ENCODE data around the gene G6PC1.

- TF ChIP-seq CTCF (conservative IDR thresholded peaks at IDR 0.05; ENCODE audit: low read depth in 2 of 2) (no peak), EZH2 (IDR thresholded peaks at IDR 0.05; ENCODE audit: low read depth, unreplicated experiment) (no peak), EZH2phosphoT487 (IDR thresholded peaks at IDR 0.05; ENCODE audit: unreplicated experiment) (no peak), REST (IDR thresholded peaks at IDR 0.05; ENCODE audit: unreplicated experiment) (no peak), POLR2AphosphoS5 (IDR thresholded peaks at IDR 0.05; ENCODE audit: low read depth) (no peak), JUNB (IDR thresholded peaks at IDR 0.05; ENCODE audit: unreplicated experiment) (no peak), STAT1 (IDR thresholded peaks at IDR 0.05; ENCODE audit: unreplicated experiment) (no peak), CREB1 (CRISPR knock-in tag; IDR thresholded peaks at IDR 0.05; ENCODE audit: low read depth) (no peak), ETS1 (IDR thresholded peaks at IDR 0.05) (no peak), ZNF462 (CRISPR knock-in tag; IDR thresholded peaks at IDR 0.05) (no peak), ZNF331 (CRISPR knock-in tag; IDR thresholded peaks at IDR 0.05; ENCODE audit: low read depth) (no peak)
Measured at GRCh38 chr17:42857389-42857788, 43.2 kb upstream of the G6PC1 start.
